Left lung (tissue), 14 donors: Measurements from ENCODE around the gene INSYN2B. TPM values are rescaled to one million over a fixed set of nuclear protein-coding genes. Genes with fewer than 3 reads are reported as not detected.
A peak's percentile ranks its signal among the peaks of the same experiment; 100 is the strongest.

ENCODE experiments used
- ATAC-seq: fragments of 200-7000 bp; cut with Tn5 transposase; one replicate; pipeline ENCODE4 v1.9.1; 2020; ENCODE audit warnings: moderate library complexity
- DNase-seq, 4 donors: peaks; one replicate each; pipeline ENCODE4 v3.0.0-alpha.2; 2013 to 2020
- H3K27ac ChIP-seq, 2 donors: fragments of 200-600 bp; sonication (generic) in 1 of 2; one replicate each; pipeline versions ENCODE4 v1.5.0 to v1.8.0; 2020 to 2021
- H3K27me3 ChIP-seq, 2 donors: fragments of 200-600 bp; sonication (generic) in 1 of 2; one replicate each; pipeline versions ENCODE4 v1.5.0 to v1.8.0; 2020 to 2021
- H3K36me3 ChIP-seq, 2 donors: fragments of 200-600 bp; sonication (generic) in 1 of 2; one replicate each; pipeline versions ENCODE4 v1.5.0 to v1.8.0; 2020 to 2021
- H3K4me1 ChIP-seq, 2 donors: fragments of 200-600 bp; one replicate each; pipeline ENCODE4 v1.8.0; 2021
- H3K4me3 ChIP-seq, 2 donors: fragments of 200-600 bp; sonication (generic) in 1 of 2; one replicate each; pipeline versions ENCODE4 v1.5.0 to v1.8.0; 2020 to 2021; ENCODE audit warnings: mild to moderate bottlenecking in 1 of 2
- H3K9me3 ChIP-seq, 2 donors: fragments of 200-600 bp; sonication (generic) in 1 of 2; one replicate each; pipeline versions ENCODE4 v1.5.0 to v1.8.0; 2020 to 2021
- CTCF ChIP-seq, 2 donors: fragments of 200-600 bp; sonication (generic) in 1 of 2; IDR thresholded peaks; one replicate each; pipeline versions ENCODE4 v1.5.0 to v1.8.0; 2021; ENCODE audit warnings: antibody characterized with exemption in 2 of 2
- intact Hi-C, 2 donors: fragments of 100-400 bp; cut with DNase I; formaldehyde crosslinking; loops; one replicate each; pipeline versions ENCODE4 v1.11.2 to v1.14.2; 2022
- long read RNA-seq, 12 donors: library from polyadenylated mRNA in 2 of 12; unstranded in 2 of 12; transcript quantifications; one replicate each; pipeline ENCODE4 v2.0.0 and lab custom pipeline, GENCODE V29; 2019 to 2026
- polyA plus RNA-seq, 6 donors: library from polyadenylated mRNA; unstranded; fragments of 120-200 nt; gene quantifications; one replicate each; pipeline ENCODE4 v1.2.1, GENCODE V29; 2013; ENCODE audit not compliant: insufficient read length in 6 of 6
- total RNA-seq, 2 donors: library from RNA; stranded (reverse); fragmentation: NEBNext Ultra II Directional; extraction: Animal tissue kit (Norgen Biotek cat#: 25700); gene quantifications; one replicate each; pipeline ENCODE4 v1.2.1, GENCODE V29; 2021
- donor health status: DM: no; HTN: yes; CAD: no.
- donor health status: DM: no; HTN: no; CAD: no.

Gene INSYN2B
- total RNA-seq (under 1 TPM; 0.10 to 0.58 TPM), polyA plus RNA-seq (1 to 10 TPM; 3.8 to 7.0 (median 4.4) TPM)
- long read RNA-seq, donor 1, result 0 reads
- long read RNA-seq, donor 2, partial matches to known transcripts, result 5 of 5 reads
- long read RNA-seq, donor 2, other reads (novel, unspliced or antisense), result 0 of 5 reads
- long read RNA-seq, donor 3, partial matches to known transcripts, result 0 of 1 reads
- long read RNA-seq, donor 3, other reads (novel, unspliced or antisense), result 0 of 1 reads
- long read RNA-seq, donor 4, partial matches to known transcripts, result 0 of 1 reads
- long read RNA-seq, donor 4, other reads (novel, unspliced or antisense), result 1 of 1 reads
- long read RNA-seq, donor 5, partial matches to known transcripts, result 0 of 1 reads
- long read RNA-seq, donor 5, other reads (novel, unspliced or antisense), result 0 of 1 reads
- long read RNA-seq, donor 6, result 0 reads
- long read RNA-seq, donor 7, result 0 reads
- long read RNA-seq, donor 8, partial matches to known transcripts, result 0 of 2 reads
- long read RNA-seq, donor 8, other reads (novel, unspliced or antisense), result 0 of 2 reads
- long read RNA-seq, donor 9, result 0 reads
- long read RNA-seq, donor 10, result 0 reads
- long read RNA-seq, donor 11, partial matches to known transcripts, result 0 of 1 reads
- long read RNA-seq, donor 11, other reads (novel, unspliced or antisense), result 0 of 1 reads
- long read RNA-seq, donor 12, result 0 reads

- ATAC-seq (peak; percentile 94), DNase-seq (peak in 3 of 4 donors; percentile 40 to 88 (median 88))
- Histone ChIP-seq H3K27ac (no peak within 1 kb of the TSS), H3K4me1 (no peaks in the 10 kb centered on the region), H3K9me3 (no peaks in the 10 kb centered on the region), H3K27me3 (peaks cover 4 to 11% of the 10 kb centered on the region in 2 donors), H3K36me3 (peaks cover 0 to 19% of the 10 kb centered on the region in 2 donors), H3K4me3 (peak within 1 kb of the TSS in 1 of 2 donors; percentile 1)
- intact Hi-C loops, result loop anchor here in 1 of 2 donors (10.0 kb wide), 1 partner anchor 276 kb away; no protein-coding TSS in a partner anchor
- TF ChIP-seq CTCF (IDR thresholded peaks at IDR 0.05), result peak; percentile 45 to 63
Measured at GRCh38 chr5:169980418-169981053, at the start of gene INSYN2B. INSYN2B (minus strand) TSS chr5:169980495; CDS start chr5:169883898, 96,597 bp downstream.

- Histone ChIP-seq H3K4me1 (no peaks in the 10 kb centered on the region), H3K9me3 (no peaks in the 10 kb centered on the region), H3K4me3 (no peak overlapping the region), H3K27me3 (no peaks in the 10 kb centered on the region), H3K27ac (no peak overlapping the region), H3K36me3 (peaks cover 0 to 48% of the 10 kb centered on the region in 2 donors)
- no peak for TF ChIP-seq CTCF (IDR thresholded peaks at IDR 0.05)
- intact Hi-C loops, result no loop called here
- DNase-seq (no peak), ATAC-seq (no peak)
Measured at GRCh38 chr5:170028124-170028523, 47.8 kb upstream of the INSYN2B start.

GRCh38 chr5:170025853-170026252 lies 45.6 kb upstream of the INSYN2B start:
- DNase-seq (no peak), ATAC-seq (no peak)
- Histone ChIP-seq H3K36me3 (peaks cover 0 to 62% of the 10 kb centered on the region in 2 donors), H3K4me1 (no peaks in the 10 kb centered on the region), H3K4me3 (no peak overlapping the region), H3K27me3 (no peaks in the 10 kb centered on the region), H3K27ac (no peak overlapping the region), H3K9me3 (no peaks in the 10 kb centered on the region)
- TF ChIP-seq CTCF (IDR thresholded peaks at IDR 0.05), result no peak
- intact Hi-C loops, result no loop called here

GRCh38 chr5:170021506-170021905 lies 41.2 kb upstream of the INSYN2B start:
- no peak overlapping the region for H3K4me3 ChIP-seq
- no peaks in the 10 kb centered on the region for H3K4me1 ChIP-seq
- H3K27me3 ChIP-seq, result no peaks in the 10 kb centered on the region
- H3K9me3 ChIP-seq, result no peaks in the 10 kb centered on the region
- peaks cover 0 to 57% of the 10 kb centered on the region in 2 donors for H3K36me3 ChIP-seq
- ATAC-seq, result no peak
- H3K27ac ChIP-seq, result no peak overlapping the region
- no peak for DNase-seq
- intact Hi-C loops, result no loop called here
- TF ChIP-seq CTCF (IDR thresholded peaks at IDR 0.05), result no peak

GRCh38 chr5:170020423-170020822 lies 40.1 kb upstream of the INSYN2B start:
- no peak for TF ChIP-seq CTCF (IDR thresholded peaks at IDR 0.05)
- no peak for DNase-seq
- Histone ChIP-seq H3K36me3 (peaks cover 0 to 57% of the 10 kb centered on the region in 2 donors), H3K4me3 (no peak overlapping the region), H3K9me3 (no peaks in the 10 kb centered on the region), H3K4me1 (no peaks in the 10 kb centered on the region), H3K27me3 (no peaks in the 10 kb centered on the region), H3K27ac (no peak overlapping the region)
- intact Hi-C loops, result no loop called here
- no peak for ATAC-seq
